Measurements from ENCODE around the gene RAB38.

Gene RAB38

GRCh38 chr11:88066090-88066489 lies 109.2 kb downstream of the RAB38 start:
- Histone ChIP-seq H3K4me1 (ENCODE audit: control extremely low read depth in 1 of 4, control insufficient read depth in 4 of 4, insufficient read depth in 4 of 4, low read length in 3 of 4) (no peaks in the 10 kb centered on the region), H3K27ac (ENCODE audit: insufficient read depth in 1 of 2, low read depth in 1 of 2, low read length in 2 of 2, poor library complexity in 1 of 2, severe bottlenecking in 2 of 2) (no peak overlapping the region), H3K36me3 (ENCODE audit: control insufficient read depth in 4 of 4, insufficient read depth in 4 of 4, low read length in 3 of 4) (no peaks in the 10 kb centered on the region), H3K4me3 (ENCODE audit: control insufficient read depth in 1 of 7, extremely low read depth in 1 of 7, insufficient read depth in 4 of 7, low read depth in 2 of 7, low read length in 6 of 7) (no peak overlapping the region), H3K9me3 (ENCODE audit: control extremely low read depth in 1 of 5, control insufficient read depth in 4 of 5, insufficient read depth in 2 of 5, low read depth in 1 of 5, low read length in 4 of 5) (peaks cover 0 to 3% (median 0%) of the 10 kb centered on the region in 5 experiments), H3K27me3 (replicated peaks in 2 of 5; ENCODE audit: control insufficient read depth in 4 of 5, insufficient read depth in 5 of 5, low read length in 4 of 5) (no peaks in the 10 kb centered on the region)
- CTCF ChIA-PET: no interaction called here
- POLR2A ChIA-PET: no interaction called here
- WGBS (ENCODE audit: insufficient coverage): no CpG with 5 or more reads among the region's 2 CpGs
- no peak for DNase-seq

- POLR2A ChIA-PET: no interaction called here
Measured at GRCh38 chr11:88064097-88064705, 111.0 kb downstream of the RAB38 start.

More at GRCh38 chr11:88064097-88064705, 111.0 kb downstream of the RAB38 start:
- 83% methylated on average over 1 of the region's 2 CpGs for WGBS (ENCODE audit: insufficient coverage)
- Histone ChIP-seq H3K27ac (ENCODE audit: insufficient read depth in 1 of 2, low read depth in 1 of 2, low read length in 2 of 2, poor library complexity in 1 of 2, severe bottlenecking in 2 of 2) (no peak overlapping the region), H3K27me3 (replicated peaks in 2 of 5; ENCODE audit: control insufficient read depth in 4 of 5, insufficient read depth in 5 of 5, low read length in 4 of 5) (no peaks in the 10 kb centered on the region), H3K36me3 (ENCODE audit: control insufficient read depth in 4 of 4, insufficient read depth in 4 of 4, low read length in 3 of 4) (no peaks in the 10 kb centered on the region), H3K4me1 (ENCODE audit: control extremely low read depth in 1 of 4, control insufficient read depth in 4 of 4, insufficient read depth in 4 of 4, low read length in 3 of 4) (no peaks in the 10 kb centered on the region), H3K9me3 (ENCODE audit: control extremely low read depth in 1 of 5, control insufficient read depth in 4 of 5, insufficient read depth in 2 of 5, low read depth in 1 of 5, low read length in 4 of 5) (peaks cover 0 to 3% (median 0%) of the 10 kb centered on the region in 5 experiments), H3K4me3 (ENCODE audit: control insufficient read depth in 1 of 7, extremely low read depth in 1 of 7, insufficient read depth in 4 of 7, low read depth in 2 of 7, low read length in 6 of 7) (no peak overlapping the region)
- CTCF ChIA-PET: interaction anchor here (1.4 kb wide), 1 partner anchor 138 kb away, joined by 3 read pairs; no protein-coding TSS in a partner anchor
- DNase-seq: no peak

Measured in common myeloid progenitor, CD34-positive (primary cell).